Activated B cell treated with CpG ODN at 0.5 μM for 24 hours (primary cell): ENCODE results near the gene SLC2A13. TPM values are rescaled to one million over a fixed set of nuclear protein-coding genes. Genes with fewer than 3 reads are reported as not detected.

Experiments
- ATAC-seq: fragments of 200-7000 bp; cut with Tn5 transposase; one replicate; pipeline ENCODE4 v1.10.0; 2021; ENCODE audit warnings: low read depth, mild to moderate bottlenecking, moderate library complexity
- CTCF ChIA-PET: fragments of 350-600 bp; sonication (Branson Sonifier 250); formaldehyde crosslinking; loops from one replicate; lab custom pipeline; 2021; ENCODE audit warnings: antibody characterized with exemption; lab: Charles Lee
- POLR2A ChIA-PET: fragments of 350-600 bp; sonication (Branson Sonifier 250); formaldehyde crosslinking; loops from one replicate; lab custom pipeline; 2021; ENCODE audit warnings: antibody characterized with exemption; lab: Charles Lee
- DNase-seq: peaks from one replicate; pipeline ENCODE4 v3.0.0; 2022
- H3K27ac Mint-ChIP-seq: one replicate; pipeline ENCODE4 v1.8.0; 2020; ENCODE audit warnings: mixed read lengths
- H3K27me3 Mint-ChIP-seq: one replicate; pipeline ENCODE4 v1.8.0; 2021; ENCODE audit warnings: mixed read lengths
- H3K36me3 Mint-ChIP-seq: one replicate; pipeline ENCODE4 v1.8.0; 2021; ENCODE audit warnings: low read depth, mixed read lengths
- H3K4me1 Mint-ChIP-seq: one replicate; pipeline ENCODE4 v1.8.0; 2021; ENCODE audit warnings: mixed read lengths
- H3K4me3 Mint-ChIP-seq: one replicate; pipeline ENCODE4 v1.8.0; 2020; ENCODE audit warnings: mild to moderate bottlenecking, mixed read lengths
- H3K9me3 Mint-ChIP-seq: one replicate; pipeline ENCODE4 v1.8.0; 2020; ENCODE audit warnings: mixed read lengths
- intact Hi-C: fragments of 100-400 bp; cut with micrococcal nuclease; formaldehyde crosslinking; loops from one replicate; pipeline ENCODE4 v1.15.1; 2024
- total RNA-seq: library from RNA; stranded (reverse); gene quantifications from 2 replicates; pipeline ENCODE4 v1.2.3, GENCODE V29; 2022
- TF ChIP-seq, protein P1 (sequence below): fragments of 200-600 bp; IDR thresholded peaks from one replicate; pipeline ENCODE4 v1.8.0; 2022; ENCODE audit warnings: antibody characterized with exemption, mild to moderate bottlenecking

The SLC2A13 gene
- total RNA-seq, 1 donor from 2014 or later: 17.9 TPM

DNA sequence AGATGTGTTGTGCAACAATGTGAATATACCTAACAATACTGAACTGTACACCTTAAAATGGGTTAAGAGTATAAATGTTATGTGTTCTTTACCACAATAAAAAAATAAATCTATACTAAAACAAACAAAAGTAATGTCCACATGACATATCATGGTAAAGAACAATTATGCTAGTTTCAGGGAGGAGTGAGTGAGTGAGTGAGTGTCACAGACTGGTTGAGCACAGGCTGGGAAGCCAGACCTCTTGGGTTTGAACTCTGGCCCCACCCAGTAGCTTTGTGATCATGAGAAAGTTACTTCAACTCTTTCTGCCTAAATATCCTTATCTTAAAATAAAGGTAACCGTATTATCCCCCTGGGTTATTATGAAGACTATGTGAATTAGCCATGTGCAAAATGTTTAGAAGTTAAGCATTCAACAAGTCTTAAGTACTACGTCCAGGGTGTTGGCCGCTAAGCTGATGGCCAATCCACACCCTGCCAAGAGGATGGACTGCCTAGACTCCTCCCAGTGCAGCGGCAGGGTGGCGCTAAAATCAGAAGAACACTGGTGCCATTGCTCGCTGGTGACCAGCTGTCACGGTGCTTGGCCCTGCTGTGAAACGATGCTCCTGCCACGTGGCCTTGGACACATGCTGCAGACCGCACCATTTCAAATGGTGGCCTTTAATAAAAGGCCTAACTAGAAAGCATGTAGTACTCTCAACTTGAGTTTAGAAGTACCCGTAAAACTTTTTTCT, 7.3 kb downstream of the SLC2A13 start:
- H3K27me3 Mint-ChIP-seq: no peaks in the 10 kb centered on the region
- CTCF ChIA-PET: no interaction called here
- H3K9me3 Mint-ChIP-seq: no peaks in the 10 kb centered on the region
- no peak for ATAC-seq
- no peak for DNase-seq
- H3K36me3 Mint-ChIP-seq: no peaks in the 10 kb centered on the region
- H3K4me3 Mint-ChIP-seq: no peak overlapping the region
- POLR2A ChIA-PET: no interaction called here
- TF ChIP-seq, protein P1, sequence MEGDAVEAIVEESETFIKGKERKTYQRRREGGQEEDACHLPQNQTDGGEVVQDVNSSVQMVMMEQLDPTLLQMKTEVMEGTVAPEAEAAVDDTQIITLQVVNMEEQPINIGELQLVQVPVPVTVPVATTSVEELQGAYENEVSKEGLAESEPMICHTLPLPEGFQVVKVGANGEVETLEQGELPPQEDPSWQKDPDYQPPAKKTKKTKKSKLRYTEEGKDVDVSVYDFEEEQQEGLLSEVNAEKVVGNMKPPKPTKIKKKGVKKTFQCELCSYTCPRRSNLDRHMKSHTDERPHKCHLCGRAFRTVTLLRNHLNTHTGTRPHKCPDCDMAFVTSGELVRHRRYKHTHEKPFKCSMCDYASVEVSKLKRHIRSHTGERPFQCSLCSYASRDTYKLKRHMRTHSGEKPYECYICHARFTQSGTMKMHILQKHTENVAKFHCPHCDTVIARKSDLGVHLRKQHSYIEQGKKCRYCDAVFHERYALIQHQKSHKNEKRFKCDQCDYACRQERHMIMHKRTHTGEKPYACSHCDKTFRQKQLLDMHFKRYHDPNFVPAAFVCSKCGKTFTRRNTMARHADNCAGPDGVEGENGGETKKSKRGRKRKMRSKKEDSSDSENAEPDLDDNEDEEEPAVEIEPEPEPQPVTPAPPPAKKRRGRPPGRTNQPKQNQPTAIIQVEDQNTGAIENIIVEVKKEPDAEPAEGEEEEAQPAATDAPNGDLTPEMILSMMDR: no peak
- no peak overlapping the region for H3K27ac Mint-ChIP-seq
- intact Hi-C loops: no loop called here
- H3K4me1 Mint-ChIP-seq: peaks cover 4% of the 10 kb centered on the region

DNA sequence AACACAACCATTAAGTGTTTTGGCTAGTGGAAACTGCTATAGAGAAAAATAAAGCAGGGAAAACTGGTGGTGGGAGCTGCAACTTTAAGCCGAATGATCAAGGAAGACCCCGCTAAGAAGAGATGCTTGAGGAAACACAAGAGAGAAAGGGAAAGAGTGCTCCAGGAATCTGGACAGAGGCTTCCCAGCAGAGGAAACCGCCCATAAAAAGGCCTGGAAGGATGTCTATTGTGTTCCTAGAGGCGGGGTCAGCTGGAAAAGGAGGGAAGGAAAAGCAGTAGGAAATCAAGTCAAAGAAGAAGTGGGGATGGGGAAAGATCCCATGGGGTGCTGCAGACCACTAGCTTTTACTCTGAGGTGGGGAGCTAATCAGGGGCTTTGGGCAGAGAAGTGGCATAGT, 12.4 kb downstream of the SLC2A13 start:
- H3K27ac Mint-ChIP-seq: no peak overlapping the region

DNA sequence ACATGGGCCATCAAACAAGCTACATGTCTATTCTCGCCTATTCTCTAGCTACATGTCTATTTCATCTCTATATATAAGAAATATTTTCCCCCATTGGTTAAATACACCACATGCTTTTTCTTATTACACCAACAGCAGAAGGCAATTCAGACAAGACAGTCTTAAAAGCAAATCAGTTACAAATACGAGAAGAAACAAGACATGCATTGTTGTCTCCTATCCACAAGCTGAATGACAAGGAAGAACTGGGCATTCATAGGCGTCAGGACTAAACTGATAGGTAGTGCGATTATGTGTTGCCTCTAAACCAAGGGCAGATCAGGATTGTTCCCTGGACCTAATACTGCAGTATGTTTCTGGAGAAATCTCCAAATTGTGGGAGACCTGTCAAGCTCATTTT, 19.4 kb downstream of the SLC2A13 start:
- TF ChIP-seq, protein P1: no peak
- intact Hi-C loops: no loop called here
- no peaks in the 10 kb centered on the region for H3K27me3 Mint-ChIP-seq
- H3K9me3 Mint-ChIP-seq: no peaks in the 10 kb centered on the region
- no peak overlapping the region for H3K4me3 Mint-ChIP-seq
- ChIA-PET CTCF (no interaction called here), POLR2A (no interaction called here)
- no peak overlapping the region for H3K27ac Mint-ChIP-seq
- ATAC-seq (no peak), DNase-seq (no peak)
- H3K36me3 Mint-ChIP-seq: peaks cover 4% of the 10 kb centered on the region
- H3K4me1 Mint-ChIP-seq: no peaks in the 10 kb centered on the region

More for the DNA sequence above, 12.4 kb downstream of the SLC2A13 start:
- Mint-ChIP-seq H3K9me3 (no peaks in the 10 kb centered on the region), H3K4me3 (no peak overlapping the region), H3K4me1 (no peaks in the 10 kb centered on the region), H3K36me3 (no peaks in the 10 kb centered on the region), H3K27me3 (no peaks in the 10 kb centered on the region)
- intact Hi-C loops: no loop called here
- no peak for DNase-seq
- no peak for ATAC-seq
- ChIA-PET CTCF (no interaction called here), POLR2A (no interaction called here)
- TF ChIP-seq, protein P1: no peak

DNA sequence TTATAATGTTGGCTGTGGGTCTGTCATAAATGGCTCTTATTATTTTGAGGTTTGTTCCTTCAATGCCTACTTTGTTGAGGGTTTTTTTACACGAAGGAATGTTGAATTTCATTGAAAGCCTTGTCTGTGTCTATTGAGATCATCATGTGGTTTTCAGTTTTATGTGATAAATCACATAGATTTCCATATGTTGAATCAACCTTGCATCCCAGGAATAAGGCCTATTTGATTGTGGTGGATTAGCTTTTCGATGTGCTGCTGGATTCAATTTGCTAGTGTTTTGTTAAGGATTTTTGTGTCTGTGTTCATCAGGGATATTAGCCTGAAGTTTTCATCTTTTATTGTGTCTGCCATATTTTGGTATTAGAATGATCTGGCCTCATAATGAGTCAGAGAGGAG, 27.6 kb downstream of the SLC2A13 start:
- no peak for ATAC-seq
- intact Hi-C loops: no loop called here
- no peaks in the 10 kb centered on the region for H3K27me3 Mint-ChIP-seq
- ChIA-PET CTCF (no interaction called here), POLR2A (no interaction called here)
- TF ChIP-seq, protein P1: no peak
- H3K4me1 Mint-ChIP-seq: peaks cover 6% of the 10 kb centered on the region
- no peak for DNase-seq
- H3K27ac Mint-ChIP-seq: no peak overlapping the region
- H3K4me3 Mint-ChIP-seq: no peak overlapping the region
- no peaks in the 10 kb centered on the region for H3K36me3 Mint-ChIP-seq
- no peaks in the 10 kb centered on the region for H3K9me3 Mint-ChIP-seq

DNA sequence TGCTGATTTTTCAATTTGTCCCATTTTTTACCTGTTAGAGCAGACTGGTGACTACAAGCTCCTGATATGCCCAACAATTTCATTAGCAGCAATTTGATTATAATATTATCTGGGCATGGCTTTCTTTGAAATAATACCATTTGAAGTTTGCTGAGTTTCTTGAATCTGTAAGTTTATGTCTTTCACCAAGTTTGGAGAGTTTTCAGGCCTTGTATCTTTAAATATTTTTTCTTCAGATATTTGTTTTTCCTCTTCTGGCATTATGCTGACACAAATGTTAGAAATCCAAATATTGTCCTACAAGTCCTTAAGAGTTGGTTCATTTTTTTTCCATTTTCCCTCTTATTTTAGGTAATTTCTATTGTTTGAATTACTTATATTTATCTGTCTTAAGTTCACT, 30.4 kb downstream of the SLC2A13 start:
- Mint-ChIP-seq H3K27me3 (no peaks in the 10 kb centered on the region), H3K36me3 (no peaks in the 10 kb centered on the region), H3K4me1 (peaks cover 8% of the 10 kb centered on the region), H3K9me3 (no peaks in the 10 kb centered on the region), H3K4me3 (no peak overlapping the region), H3K27ac (no peak overlapping the region)
- TF ChIP-seq, protein P1: no peak
- intact Hi-C loops: no loop called here
- DNase-seq (no peak), ATAC-seq (no peak)
- ChIA-PET POLR2A (no interaction called here), CTCF (no interaction called here)
